HG02623 (cell line): ENCODE measurements around the gene MCC.

Experiments used
- ATAC-seq: cut with Tn5 transposase; IDR thresholded peaks from one replicate; pipeline ENCODE4 v1.9.1; 2021; ENCODE audit warnings: moderate library complexity; ENCODE audit not compliant: unreplicated experiment

The MCC gene

DNA sequence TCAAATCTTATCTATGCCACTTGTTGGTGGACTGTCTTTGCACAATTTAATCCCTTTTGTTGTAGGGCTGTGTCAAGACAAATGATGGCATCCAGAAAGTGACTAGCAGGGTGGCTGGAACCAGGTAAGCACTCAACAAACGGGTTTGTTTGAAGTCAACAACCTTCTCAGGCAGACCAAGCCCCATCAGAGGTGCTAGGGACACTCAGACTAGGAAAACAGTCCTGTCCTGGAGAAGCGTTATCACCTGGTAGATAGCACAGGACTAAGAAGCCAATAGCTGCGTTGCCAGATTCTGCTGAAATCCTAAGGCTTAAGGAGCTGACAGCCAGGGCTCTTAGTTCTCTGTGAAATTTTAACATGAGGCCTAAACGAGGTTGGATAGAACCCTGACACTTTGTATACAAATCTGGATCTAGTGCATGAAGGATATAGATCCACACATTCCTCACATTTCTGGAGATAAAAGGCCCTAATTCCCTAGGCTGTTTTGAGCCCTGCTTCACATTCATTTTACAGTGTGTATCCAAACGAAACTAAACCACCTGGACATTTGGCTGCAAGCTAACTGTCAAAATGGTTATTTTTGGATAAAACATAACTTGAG, 331.9 kb downstream of the MCC start:
- no peak for ATAC-seq

DNA sequence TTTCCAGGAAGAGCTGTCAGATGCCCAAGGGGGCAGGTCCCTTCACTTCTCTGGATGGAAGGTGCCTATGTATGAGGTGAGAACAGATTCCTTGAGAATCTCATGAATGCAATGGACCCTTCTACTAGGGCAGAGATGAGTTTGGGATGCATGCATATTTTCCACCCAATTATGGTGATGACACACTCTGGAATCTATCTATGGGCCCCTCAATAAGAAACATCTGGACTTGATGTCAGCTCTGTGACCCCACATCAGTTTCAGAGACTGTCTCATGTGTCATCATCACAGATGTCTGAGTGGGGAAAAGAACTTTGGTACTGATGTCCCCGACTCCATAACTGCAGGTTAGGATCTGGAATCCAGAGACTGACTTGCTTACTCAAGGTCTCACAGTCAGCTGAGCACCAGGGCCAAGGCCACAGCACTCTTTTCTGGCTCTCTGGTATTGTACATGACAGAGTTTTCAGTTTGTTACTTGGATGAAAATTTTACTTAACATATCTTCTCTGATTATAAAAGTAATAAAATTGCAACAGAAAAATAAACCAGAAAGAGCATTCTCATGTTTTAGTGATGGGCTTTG, 334.6 kb downstream of the MCC start:
- ATAC-seq: no peak

DNA sequence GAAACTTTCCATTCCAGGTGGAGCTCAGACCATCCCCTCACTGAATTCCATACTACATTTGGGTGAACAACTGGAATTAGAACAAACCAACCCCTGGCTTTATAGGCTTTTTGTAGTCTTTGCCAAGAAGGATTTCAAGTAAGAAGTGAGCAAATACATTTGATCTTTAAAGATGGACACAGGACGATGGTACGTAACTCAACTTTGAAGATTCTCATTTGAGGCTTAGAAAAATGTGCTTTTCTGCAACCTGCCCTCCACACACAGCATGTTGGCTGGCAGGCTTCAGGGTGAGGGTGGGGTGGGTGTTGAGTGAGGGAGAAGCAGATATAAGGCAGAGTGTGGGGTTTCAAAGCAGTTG, 335.9 kb downstream of the MCC start:
- no peak for ATAC-seq

DNA sequence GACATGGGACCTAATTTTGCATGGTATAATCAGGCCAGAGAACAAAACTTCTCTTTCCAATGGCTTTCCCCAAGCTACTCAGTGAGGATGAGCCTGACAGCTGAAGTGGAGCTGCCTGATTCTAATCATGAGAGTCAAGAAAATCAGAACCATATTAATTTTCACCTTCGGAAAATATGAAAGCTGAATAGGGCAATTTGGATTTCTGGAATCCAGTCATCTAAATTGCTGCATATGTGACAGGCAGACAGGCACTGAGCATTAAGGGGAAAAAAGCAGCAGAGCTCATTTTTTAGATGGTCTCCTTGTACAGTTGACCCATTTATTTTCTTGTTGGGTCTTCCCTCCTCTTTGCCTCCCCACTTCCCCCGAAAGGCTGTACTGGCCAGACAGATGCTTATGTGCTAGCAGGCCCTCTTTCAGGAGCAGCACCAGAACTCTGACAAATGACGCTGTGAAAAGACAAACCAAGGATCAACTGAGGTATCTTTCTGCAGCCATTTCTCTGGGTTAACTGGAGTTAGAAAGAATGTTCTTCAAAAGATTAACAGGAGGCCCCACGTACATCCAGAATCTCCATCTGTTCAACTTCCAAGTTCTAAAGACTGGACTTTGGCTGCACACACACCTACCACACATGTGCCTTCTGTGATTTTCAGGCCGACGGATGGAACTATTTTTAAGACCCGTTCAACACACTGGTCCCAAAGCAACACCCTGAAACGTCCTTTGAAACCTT, 336.4 kb downstream of the MCC start:
- ATAC-seq: no peak

DNA sequence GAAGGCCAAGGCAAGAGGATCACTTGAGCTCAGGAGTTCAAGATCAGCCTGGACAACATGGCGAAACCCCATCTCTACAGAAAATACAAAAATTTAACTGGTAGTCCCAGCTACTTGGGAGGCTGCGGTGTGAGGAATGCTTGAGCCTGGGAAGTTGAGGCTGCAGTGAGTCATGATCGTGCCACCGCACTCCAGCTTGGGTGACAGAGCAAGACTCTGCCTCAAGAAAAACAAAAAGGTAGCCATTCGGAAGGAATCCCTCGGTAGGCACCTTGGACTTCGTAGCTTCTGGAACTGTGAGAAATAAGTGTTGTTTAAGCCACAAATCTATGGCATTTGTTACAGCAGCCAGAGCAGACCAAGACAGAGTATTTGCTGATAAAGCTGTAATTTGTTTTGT, 337.4 kb downstream of the MCC start:
- no peak for ATAC-seq

DNA sequence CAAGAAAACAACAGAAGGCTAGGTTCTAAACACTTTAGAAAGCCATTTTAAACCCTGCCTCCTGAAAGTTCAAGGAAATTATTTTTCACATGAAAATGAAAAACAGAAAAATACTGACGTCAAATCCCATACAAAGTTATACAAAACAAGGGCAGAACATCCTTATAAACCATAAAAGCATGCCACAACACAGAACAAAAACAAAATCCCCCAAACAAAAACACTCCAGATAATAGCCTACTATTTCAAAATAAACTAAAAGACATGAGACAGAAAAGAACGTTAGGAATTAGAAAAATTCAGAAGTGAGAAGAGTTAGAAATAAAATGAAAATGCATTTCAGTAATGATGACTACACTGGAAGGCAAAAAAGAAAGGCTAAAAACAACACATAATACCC, 338.0 kb downstream of the MCC start:
- ATAC-seq: no peak

DNA sequence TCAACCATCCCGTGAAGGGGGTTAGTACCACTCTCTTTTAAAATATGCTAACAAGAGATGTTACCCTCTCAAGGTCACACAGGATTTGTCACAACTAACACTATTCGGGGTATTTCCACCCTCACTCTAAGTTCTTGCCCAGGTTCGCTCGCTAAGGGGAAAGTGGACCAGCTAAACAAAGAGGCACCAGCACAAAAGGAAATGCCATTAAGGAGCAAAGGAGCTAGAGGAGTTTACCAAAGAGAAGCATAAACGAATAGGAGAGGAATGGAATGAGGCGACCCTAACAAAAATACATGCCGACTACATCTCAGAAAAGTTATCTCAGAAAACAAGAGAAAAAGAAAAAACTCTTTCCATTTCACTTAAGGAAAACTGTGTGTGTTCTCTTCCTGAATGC, 340.7 kb downstream of the MCC start:
- no peak for ATAC-seq

DNA sequence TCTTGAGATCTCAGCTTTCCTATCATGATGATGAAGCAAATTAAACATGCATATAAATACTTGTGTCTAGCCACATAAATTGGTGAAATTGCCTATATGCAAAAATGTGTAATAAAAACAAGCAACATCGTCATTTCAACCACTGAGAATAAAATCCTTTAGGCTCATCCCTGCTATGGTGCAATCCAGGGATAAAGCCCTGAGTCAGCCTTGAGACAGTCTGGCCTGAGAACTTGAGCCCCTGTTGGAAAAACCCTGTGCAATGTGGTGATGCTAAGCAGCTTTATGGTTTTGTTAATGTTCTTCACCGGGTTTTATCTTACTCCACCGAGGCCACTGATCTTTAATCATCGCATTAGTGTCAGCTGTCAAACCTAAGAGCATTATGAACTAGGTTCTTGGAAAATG, 341.1 kb downstream of the MCC start:
- no peak for ATAC-seq

DNA sequence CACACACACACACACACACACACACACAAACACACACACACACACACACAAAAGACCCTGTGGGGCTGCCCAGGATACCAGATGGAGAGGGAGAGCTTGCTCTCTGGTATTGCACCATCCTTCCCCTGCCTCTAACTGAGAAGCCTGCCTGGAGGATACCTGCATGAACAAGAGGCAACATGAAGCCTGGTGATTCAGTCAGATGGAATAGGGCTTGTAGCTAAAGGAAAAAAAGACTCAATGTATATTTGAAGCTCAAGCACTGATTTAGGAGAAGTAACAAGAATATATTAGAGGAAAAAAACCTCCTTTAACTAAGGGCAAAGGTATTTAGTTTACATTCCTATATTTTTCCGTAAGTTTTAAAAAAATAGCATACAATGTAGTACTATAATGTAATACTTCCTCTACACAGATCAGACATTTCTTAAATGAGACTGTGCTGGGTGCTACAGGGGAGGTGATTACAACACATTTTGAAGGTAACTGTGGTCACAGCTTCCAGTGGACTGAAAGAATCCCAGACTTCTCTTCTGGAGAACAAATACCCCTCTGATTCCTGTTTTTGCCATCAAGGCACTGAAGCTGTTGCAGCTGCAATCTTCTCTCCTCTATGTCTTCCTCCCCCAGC, 342.4 kb downstream of the MCC start:
- no peak for ATAC-seq

DNA sequence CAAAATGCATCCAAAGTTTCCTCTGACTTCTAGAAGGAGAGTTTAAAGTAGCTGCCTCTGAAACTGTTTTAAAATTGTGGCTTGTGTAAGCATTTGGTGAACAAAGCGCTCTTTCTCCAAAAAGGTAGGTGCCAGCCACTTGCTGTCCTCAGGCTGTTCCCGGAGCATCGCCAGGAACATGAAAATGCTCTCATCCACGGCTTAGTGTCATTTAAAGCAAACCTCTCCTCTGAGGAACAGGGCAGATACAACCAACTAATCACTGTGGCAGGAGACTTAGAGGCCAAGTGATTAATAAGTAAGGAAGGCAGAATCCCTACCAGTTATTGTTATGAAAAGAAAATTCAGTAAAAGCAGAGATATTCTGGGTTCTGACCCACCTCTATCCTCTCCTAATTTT, 346.1 kb downstream of the MCC start:
- ATAC-seq: no peak

DNA sequence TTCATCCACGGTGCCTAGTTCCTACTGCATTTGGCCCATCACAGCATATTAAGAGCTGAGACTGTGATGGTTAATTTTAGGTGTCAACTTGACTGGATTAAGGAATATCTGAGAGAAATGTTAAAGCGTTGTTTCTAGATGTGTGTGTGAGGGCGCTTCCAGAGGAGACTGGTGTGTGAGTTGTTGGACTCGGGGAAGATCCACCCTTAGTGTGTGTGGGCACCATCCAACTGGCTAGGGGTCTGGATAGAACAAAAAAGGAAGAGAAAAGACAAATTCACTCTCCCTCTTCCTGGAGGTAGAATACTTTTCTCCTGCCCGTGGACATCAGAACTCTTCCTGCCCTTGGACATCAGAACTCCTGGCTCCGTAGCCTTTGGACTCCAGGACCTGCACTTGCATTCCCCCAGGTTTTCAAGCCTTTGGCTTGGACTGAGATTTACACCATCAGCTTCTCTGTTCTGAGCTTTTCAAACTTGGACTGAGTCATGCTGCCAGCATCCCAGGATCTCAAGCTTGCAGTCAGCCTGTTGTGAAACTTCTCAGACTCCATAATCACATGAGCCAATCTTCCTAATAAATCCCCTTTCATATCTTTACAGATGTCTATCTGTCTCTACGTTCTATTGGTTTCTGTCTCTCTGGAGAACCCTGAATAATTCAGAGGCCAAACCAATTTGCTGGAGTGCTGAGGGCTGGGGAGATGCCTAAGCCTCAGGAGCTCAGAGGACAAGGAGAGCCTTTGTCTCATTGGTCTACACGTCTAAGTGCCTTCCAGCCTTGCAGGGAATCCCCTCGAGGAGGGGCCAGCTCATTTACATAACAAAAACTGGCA, 347.2 kb downstream of the MCC start:
- no peak for ATAC-seq

DNA sequence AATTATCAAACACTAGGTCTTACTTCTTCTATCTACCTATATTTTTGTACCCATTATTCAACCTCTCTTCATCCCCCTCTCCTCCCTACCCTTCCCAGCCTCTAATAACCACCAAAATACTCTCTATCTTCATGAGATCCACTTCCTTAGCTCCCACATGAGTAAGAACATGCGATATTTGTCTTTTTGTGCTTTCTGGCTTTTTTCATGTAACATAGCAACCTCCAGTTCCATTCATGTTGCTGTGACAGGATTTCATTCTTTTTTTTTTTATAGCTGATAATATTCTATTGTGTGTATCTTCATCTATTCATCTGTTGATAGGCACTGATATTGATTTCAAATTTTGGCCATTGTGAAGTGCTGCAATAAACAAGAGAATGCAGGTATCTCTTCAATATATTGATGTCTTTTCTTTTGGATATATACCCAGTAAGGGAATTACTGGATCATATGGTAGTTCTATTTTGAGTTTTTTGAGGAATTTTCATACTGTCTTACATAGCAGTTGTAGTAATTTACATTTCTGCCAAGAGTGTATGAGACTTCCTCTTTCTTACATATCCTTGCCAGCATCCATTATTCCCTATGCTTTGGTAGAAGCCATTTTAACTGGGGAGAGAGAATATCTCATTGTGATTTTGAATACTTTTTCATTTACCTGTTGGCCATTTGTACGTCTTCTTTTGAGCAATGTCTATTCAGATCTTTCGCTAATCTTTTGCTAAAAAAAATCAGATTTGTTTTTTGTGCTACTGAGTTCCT, 354.9 kb downstream of the MCC start:
- no peak for ATAC-seq

DNA sequence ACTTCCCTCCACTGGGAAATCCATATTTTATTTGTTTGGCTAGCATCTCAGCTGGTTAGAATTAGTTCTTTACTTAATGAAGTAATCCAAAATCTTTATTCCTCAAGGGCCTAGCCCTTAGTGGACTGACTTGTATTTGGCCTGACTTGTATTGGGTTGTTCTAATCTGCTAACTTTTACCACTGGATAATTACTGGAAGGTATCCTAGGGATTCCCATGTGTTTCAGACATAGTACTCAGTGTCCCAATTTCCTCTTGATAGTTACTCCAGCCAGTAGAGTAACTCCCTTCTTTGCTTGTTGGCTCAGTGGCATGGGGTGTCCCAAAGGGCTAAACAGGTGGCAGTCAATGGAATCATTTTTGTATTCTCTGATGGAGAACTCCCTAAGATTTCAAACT, 355.7 kb downstream of the MCC start:
- ATAC-seq: no peak

DNA sequence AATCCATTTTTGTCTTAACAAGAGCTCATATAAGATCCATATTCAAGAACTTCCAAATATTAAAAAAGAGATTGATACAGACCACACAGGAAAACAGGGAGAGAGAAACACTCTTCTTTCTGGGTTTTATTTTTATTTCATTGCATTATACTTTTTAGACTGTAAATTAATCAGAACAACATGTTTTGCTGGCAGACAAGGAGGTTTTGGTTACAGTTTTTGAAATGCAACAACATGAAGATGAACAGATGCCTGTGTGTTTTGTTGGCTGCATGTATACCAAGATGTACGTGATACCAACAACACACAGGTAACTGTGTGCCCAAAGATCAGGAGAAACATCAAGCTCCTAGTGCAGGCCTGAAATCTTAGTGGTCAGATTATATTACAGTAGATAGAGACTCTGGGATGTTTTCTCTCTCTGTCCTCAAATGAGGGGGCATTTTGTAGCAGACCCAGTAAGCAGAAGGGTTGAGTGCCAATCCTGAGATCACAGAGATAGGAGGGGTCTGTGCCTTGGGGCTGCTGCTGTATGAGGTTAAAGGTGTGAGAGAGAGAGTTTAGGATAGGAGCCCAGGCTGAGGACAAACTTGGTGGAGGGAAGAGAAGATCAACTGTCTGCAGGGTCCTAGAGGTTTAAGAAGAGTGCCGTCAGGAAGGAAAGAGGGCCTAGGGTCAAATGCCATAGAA, 359.5 kb downstream of the MCC start:
- ATAC-seq: no peak

DNA sequence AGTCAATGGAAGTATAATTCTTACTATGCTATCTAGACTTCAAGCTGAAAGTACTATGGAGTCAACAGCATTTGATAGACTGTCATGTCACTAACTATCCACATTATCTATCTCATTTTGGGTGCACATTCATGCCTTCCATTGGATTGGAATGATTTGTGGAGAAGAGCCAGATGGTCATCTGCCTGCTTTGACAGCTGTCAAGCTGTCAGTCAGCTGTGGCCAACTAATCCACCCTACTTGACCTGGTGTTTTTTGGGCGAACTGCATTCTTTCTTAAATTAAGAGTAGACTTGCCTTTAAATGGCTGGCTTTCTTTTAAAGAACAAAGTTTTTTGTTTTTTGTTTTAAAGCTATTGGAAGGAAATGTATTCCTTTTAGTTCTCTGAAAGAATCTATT, 360.2 kb downstream of the MCC start:
- ATAC-seq: no peak

DNA sequence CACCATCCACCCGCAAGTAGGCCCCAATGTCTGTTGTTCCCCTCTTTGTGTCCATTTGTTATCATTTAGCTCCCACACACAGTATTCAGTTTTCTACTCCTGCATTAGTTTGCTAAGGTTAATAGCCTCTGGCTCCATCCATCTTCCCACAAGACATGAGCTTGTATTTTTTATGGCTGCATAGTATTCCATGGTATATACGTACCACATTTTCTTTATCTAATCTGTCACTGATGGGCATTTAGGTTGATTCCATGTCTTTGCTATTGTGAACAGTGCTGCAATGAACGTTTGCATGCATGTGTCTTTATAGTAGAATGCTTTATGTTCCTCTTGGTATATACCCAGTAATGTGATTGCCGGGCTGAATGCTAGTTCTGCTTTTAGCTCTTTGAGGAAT, 361.2 kb downstream of the MCC start:
- ATAC-seq: no peak

DNA sequence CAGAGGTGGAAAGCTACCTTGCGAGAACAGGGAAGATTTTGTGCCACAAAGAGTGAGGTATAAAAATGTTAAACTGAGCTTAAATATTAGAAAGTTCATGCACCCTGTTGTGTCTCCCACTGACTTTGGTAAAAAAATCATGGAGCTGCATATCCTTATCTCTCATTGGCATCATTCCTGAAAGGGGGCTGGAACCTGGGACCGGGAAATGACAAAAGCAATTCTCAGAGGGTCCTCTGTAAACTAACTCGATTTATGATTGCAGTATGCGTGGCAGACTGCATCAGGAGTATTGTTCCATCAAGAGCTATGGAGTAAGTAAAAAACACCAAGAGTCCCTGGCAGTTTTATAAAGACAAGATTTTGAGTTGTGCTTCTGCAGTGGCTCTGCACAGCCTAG, 362.9 kb downstream of the MCC start:
- ATAC-seq: no peak

DNA sequence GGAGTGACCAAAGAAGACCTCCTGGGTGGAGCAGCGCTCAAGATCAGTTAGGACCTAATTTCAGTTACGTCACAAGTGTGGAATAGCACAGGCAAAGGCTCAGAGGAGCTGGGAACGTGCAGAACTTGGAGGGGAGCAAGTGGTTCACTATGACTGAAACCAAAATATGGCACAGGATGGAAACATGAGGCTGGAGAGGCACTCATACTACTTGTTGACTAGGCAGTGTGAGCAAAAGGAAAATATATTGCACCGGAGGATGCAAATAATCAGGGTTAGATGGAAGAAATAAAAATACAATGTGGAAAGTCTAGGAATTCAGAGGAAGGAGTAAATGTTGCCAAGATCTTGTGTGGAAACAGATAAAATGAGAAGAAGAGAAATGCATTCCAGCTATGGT, 363.3 kb downstream of the MCC start:
- ATAC-seq: no peak

DNA sequence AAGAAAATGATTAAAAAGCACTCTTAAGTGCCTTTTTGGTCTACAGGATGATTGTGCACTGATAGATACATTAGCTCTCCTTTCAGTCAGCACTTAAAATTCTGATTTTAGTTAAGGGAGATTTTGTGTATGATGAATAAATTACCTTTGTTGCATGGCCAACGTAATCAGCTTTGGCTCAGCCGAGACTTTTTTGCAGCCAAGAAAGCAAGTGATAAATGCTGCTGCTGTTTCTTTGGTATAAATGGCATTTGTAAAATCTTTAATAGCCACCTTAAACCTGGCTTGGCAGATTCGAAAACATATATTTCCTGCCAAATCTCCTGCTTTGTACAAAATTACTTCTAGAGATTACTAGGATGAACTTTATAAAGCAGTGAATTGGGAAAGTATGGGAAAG, 364.0 kb downstream of the MCC start:
- ATAC-seq: no peak

DNA sequence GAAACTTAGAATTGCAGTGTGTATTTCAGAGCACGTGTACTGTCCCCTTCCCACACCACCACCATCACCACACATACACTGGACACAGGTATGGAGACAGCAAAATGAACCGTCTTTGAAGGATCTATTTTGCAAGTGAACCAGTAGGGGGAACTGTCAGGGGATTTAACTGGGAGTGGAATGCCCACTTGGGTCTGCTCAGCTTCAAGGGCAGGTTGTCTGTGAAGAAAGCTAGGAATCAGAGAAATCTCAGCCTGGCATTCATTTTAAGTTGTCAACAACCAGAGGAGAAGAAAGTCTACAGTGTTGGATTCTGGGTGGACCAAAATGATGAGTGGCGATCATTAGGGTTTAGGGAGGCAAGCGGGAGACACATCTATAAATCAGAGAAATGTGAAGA, 364.6 kb downstream of the MCC start:
- ATAC-seq: no peak
